ENCODE measurements around the gene FOXK1. TPM values are rescaled to one million over a fixed set of nuclear protein-coding genes. Genes with fewer than 3 reads are reported as not detected.
A peak's percentile ranks its signal among the peaks of the same experiment; 100 is the strongest.

FOXK1 gene
- total RNA-seq, 2 experiments from 2014 or later: 35.0 to 35.4 TPM

DNA sequence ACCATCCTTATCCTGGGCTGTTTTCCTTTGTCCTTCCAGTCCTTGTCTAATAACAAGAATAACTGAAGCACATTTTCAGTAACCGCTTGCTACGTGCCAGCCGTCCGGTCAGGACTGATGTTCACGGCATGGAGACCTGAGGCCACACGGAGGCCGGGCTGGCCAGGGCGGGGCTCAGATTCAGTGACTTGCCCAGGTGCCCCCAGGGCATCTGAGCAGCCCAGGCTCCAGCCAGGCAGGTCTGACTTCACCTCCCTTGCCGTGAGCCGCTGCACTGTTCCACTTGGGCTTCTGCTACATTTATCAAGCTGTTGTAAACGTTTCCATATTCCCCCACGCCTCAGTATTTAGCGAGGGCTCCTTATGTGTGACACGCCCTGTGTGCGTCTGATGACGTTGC is 49.7 kb downstream of the FOXK1 start:
- Mint-ChIP-seq H3K4me1 (ENCODE audit: low read depth) (peaks cover 50% of the 10 kb centered on the region), H3K27ac (no peak overlapping the region), H3K9me3 (peaks cover 2% of the 10 kb centered on the region), H3K36me3 (ENCODE audit: low read depth) (peaks cover 20% of the 10 kb centered on the region), H3K4me3 (no peak overlapping the region), H3K27me3 (ENCODE audit: low read depth) (no peaks in the 10 kb centered on the region)
- DNase-seq: no peak
- CTCF ChIA-PET: no interaction called here
- intact Hi-C loops (cut with micrococcal nuclease): no loop called here

GRCh38 chr7:4733936-4734528 is 51.9 kb downstream of the FOXK1 start:
- peaks cover 26% of the 10 kb centered on the region for H3K36me3 Mint-ChIP-seq (ENCODE audit: low read depth)
- peak; percentile 61 for DNase-seq
- intact Hi-C loops (cut with micrococcal nuclease): no loop called here
- peaks cover 2% of the 10 kb centered on the region for H3K9me3 Mint-ChIP-seq
- no peak overlapping the region for H3K4me3 Mint-ChIP-seq
- CTCF ChIA-PET: interaction anchor here (1.4 to 2.3 kb wide), 2 partner anchors 10 kb away, joined by 5 to 8 read pairs; no protein-coding TSS in a partner anchor
- peak overlapping the region; percentile 75 for H3K27ac Mint-ChIP-seq
- H3K4me1 Mint-ChIP-seq (ENCODE audit: low read depth): peaks cover 59% of the 10 kb centered on the region
- no peaks in the 10 kb centered on the region for H3K27me3 Mint-ChIP-seq (ENCODE audit: low read depth)

GRCh38 chr7:4734587-4735345 is 52.7 kb downstream of the FOXK1 start:
- Mint-ChIP-seq H3K36me3 (ENCODE audit: low read depth) (peaks cover 26% of the 10 kb centered on the region), H3K9me3 (peaks cover 2% of the 10 kb centered on the region), H3K4me3 (no peak overlapping the region), H3K27ac (peak overlapping the region; percentile 8), H3K4me1 (ENCODE audit: low read depth) (peaks cover 65% of the 10 kb centered on the region), H3K27me3 (ENCODE audit: low read depth) (no peaks in the 10 kb centered on the region)
- intact Hi-C loops (cut with micrococcal nuclease): no loop called here
- CTCF ChIA-PET: interaction anchor here (1.4 kb wide), 1 partner anchor 10 kb away, joined by 5 read pairs; no protein-coding TSS in a partner anchor
- DNase-seq: no peak

GRCh38 chr7:4737300-4737699 is 55.2 kb downstream of the FOXK1 start:
- Mint-ChIP-seq H3K4me3 (no peak overlapping the region), H3K9me3 (peaks cover 2% of the 10 kb centered on the region), H3K27me3 (ENCODE audit: low read depth) (no peaks in the 10 kb centered on the region), H3K27ac (peak overlapping the region; percentile 10), H3K4me1 (ENCODE audit: low read depth) (peaks cover 57% of the 10 kb centered on the region), H3K36me3 (ENCODE audit: low read depth) (peaks cover 22% of the 10 kb centered on the region)
- intact Hi-C loops (cut with micrococcal nuclease): no loop called here
- no peak for DNase-seq
- CTCF ChIA-PET: interaction anchor here (0.6 kb wide), 1 partner anchor 304 kb away, joined by 4 read pairs; no protein-coding TSS in a partner anchor

DNA sequence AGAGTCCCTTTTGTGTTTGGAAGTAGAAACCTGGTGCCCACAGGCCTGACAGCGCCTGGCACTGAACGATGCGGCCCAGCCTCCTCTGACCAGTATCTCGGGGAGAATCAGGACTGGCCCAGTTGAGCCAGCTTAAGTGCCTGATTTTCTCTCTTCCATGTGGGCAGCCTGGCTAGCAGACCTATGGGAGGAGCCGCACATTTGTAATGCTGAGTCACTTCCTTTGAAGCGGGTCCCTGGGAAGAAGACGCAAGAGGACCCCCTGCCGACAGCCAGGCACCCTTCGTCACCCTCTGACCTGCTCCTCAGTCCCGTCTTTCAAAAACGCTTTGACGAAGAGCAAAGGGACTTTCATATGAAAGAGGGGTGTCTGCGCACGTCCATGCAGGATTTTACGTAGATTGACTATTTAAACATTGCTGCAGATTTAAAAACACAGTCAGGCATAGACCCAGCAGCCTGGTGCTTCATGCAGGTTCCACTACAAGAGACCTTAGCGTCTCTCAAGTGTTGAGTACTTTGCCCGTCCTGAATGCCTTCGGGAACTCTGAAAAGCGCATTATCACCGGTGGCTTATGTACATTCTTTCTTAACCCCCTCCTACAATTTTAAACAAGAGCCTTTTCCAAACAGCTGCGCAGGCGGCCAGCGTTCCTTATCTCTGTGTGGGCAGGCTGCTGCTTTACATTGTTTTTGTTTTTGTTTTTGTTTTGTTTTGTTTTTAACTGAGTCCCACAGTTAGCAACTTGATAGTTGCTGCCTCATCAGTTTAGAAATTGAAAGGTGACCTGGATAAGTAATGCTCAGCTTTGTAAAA is 56.8 kb downstream of the FOXK1 start:
- peak; percentile 64 for DNase-seq
- peaks cover 26% of the 10 kb centered on the region for H3K36me3 Mint-ChIP-seq (ENCODE audit: low read depth)
- peak overlapping the region; percentile 67 for H3K4me3 Mint-ChIP-seq
- H3K27me3 Mint-ChIP-seq (ENCODE audit: low read depth): no peaks in the 10 kb centered on the region
- no peaks in the 10 kb centered on the region for H3K9me3 Mint-ChIP-seq
- intact Hi-C loops (cut with micrococcal nuclease): loop anchor here (1.0 to 2.0 kb wide), 2 partner anchors 36 to 55 kb away; partner anchors contain the start of gene AP5Z1
- CTCF ChIA-PET: interaction anchor here (0.9 kb wide), 1 partner anchor 16 kb away, joined by 3 read pairs; no protein-coding TSS in a partner anchor
- peak overlapping the region; percentile 84 for H3K27ac Mint-ChIP-seq
- peaks cover 50% of the 10 kb centered on the region for H3K4me1 Mint-ChIP-seq (ENCODE audit: low read depth)

DNA sequence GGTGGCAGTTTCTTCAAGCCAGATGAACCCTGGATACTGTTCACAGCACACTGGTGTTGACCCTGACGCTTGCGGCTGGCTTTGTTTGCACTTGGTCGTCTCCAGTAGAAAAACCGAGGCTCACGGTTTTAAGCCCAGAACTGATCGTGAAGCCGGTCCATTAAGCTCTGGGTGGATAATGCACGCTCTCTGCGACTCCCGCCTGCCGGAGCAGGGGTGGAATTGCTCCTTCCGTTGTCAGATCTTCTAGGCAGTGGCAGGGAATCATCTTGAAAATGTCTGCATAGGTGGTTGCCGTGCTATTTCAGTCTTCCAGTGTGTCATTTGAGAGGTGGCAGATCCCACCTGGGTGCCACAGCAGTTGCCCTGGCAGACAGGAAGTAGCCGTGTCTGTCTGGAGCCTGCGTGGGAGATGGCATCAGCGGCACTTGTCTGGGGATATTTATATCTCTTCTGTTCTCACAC is 57.5 kb downstream of the FOXK1 start:
- intact Hi-C loops (cut with micrococcal nuclease): loop anchor here (1.0 to 2.0 kb wide), 2 partner anchors 35 to 55 kb away; partner anchors contain the start of gene AP5Z1
- CTCF ChIA-PET: interaction anchor here (0.6 to 0.9 kb wide), 2 partner anchors 16 to 25 kb away, joined by 3 read pairs; no protein-coding TSS in a partner anchor
- Mint-ChIP-seq H3K27me3 (ENCODE audit: low read depth) (no peaks in the 10 kb centered on the region), H3K9me3 (no peaks in the 10 kb centered on the region), H3K4me1 (ENCODE audit: low read depth) (peaks cover 52% of the 10 kb centered on the region), H3K36me3 (ENCODE audit: low read depth) (peaks cover 26% of the 10 kb centered on the region), H3K4me3 (peak overlapping the region; percentile 67), H3K27ac (peak overlapping the region; percentile 84)
- peak; percentile 72 for DNase-seq

GRCh38 chr7:4740796-4741195 is 58.7 kb downstream of the FOXK1 start:
- no peak for DNase-seq
- Mint-ChIP-seq H3K36me3 (ENCODE audit: low read depth) (peaks cover 26% of the 10 kb centered on the region), H3K9me3 (no peaks in the 10 kb centered on the region), H3K27me3 (ENCODE audit: low read depth) (no peaks in the 10 kb centered on the region), H3K4me1 (ENCODE audit: low read depth) (peaks cover 63% of the 10 kb centered on the region), H3K4me3 (no peak overlapping the region), H3K27ac (no peak overlapping the region)
- CTCF ChIA-PET: interaction anchor here (0.7 kb wide), 1 partner anchor 45 kb away, joined by 4 read pairs; no protein-coding TSS in a partner anchor
- intact Hi-C loops (cut with micrococcal nuclease): loop anchor here (10.0 kb wide), 1 partner anchor 954 kb away; no protein-coding TSS in a partner anchor

- intact Hi-C loops (cut with micrococcal nuclease): loop anchor here (10.0 kb wide), 1 partner anchor 953 kb away; no protein-coding TSS in a partner anchor
- Mint-ChIP-seq H3K9me3 (no peaks in the 10 kb centered on the region), H3K36me3 (ENCODE audit: low read depth) (peaks cover 33% of the 10 kb centered on the region), H3K4me3 (no peak overlapping the region), H3K27me3 (ENCODE audit: low read depth) (no peaks in the 10 kb centered on the region), H3K4me1 (ENCODE audit: low read depth) (peaks cover 73% of the 10 kb centered on the region), H3K27ac (no peak overlapping the region)
- CTCF ChIA-PET: no interaction called here
- DNase-seq: no peak
These were observed 60.0 kb downstream of the FOXK1 start for GRCh38 chr7:4742051-4742573.

- no peak overlapping the region for H3K4me3 Mint-ChIP-seq
- CTCF ChIA-PET: interaction anchor here (2.8 kb wide), 1 partner anchor 10 kb away, joined by 8 read pairs; no protein-coding TSS in a partner anchor
These were observed 60.8 kb downstream of the FOXK1 start for GRCh38 chr7:4742852-4743251.

DNA sequence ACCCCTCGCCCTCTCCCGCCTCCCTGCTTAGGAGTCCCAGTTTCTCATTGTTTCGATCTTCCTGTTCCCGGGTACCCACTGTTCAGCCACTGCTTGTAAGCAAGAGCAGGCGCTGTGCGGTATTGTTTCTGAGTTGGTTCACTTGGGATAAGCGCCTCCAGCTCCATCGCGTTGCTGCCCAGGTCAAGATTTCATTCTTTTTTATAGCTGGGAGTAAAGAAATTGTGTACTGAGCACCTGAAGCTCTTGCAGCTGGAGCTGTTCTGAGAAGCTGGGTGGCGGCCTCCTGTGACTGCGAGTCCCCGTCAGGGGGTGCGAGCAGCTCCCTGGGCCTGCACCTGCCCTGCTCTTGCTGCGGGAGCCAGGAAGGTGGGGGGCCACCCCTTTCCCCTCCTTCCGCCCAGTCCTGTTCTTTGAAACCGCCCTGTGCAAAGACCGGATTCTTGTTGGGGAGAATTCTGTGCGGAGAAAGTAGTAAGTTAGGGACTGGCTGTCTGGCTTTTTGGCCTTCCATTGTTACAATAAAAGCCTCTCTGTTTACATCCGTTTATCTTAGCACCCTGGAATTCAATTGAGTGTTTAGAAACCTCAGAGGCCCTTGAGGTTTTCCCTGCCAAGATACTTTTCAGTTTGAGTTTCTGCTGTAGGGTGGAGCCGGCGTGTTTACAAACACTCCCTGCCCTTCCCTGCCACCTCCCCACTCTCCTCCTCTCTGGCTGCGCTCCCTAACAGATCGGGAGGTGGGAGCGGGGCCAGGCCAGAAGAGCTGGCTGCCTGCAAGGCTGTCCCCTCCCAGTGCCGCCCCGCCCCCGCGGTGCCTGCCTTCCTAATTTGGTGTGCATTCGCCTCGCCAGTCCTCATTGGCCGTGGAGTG is 62.5 kb downstream of the FOXK1 start:
- CTCF ChIA-PET: interaction anchor here (1.0 to 2.8 kb wide), 4 partner anchors 10 to 60 kb away, joined by 3 to 8 read pairs (median 4); partner anchors contain the start of gene AP5Z1
- peak overlapping the region; percentile 95 for H3K27ac Mint-ChIP-seq
- peaks cover 36% of the 10 kb centered on the region for H3K36me3 Mint-ChIP-seq (ENCODE audit: low read depth)
- no peaks in the 10 kb centered on the region for H3K9me3 Mint-ChIP-seq
- peak; percentile 77 for DNase-seq
- intact Hi-C loops (cut with micrococcal nuclease): loop anchor here (1.0 to 10.0 kb wide), 3 partner anchors 32 to 950 kb away; no protein-coding TSS in a partner anchor
- no peaks in the 10 kb centered on the region for H3K27me3 Mint-ChIP-seq (ENCODE audit: low read depth)
- peak overlapping the region; percentile 80 for H3K4me3 Mint-ChIP-seq
- peaks cover 73% of the 10 kb centered on the region for H3K4me1 Mint-ChIP-seq (ENCODE audit: low read depth)

More at GRCh38 chr7:4742852-4743251, 60.8 kb downstream of the FOXK1 start:
- no peak for DNase-seq
- no peaks in the 10 kb centered on the region for H3K27me3 Mint-ChIP-seq (ENCODE audit: low read depth)
- no peaks in the 10 kb centered on the region for H3K9me3 Mint-ChIP-seq
- no peak overlapping the region for H3K27ac Mint-ChIP-seq
- intact Hi-C loops (cut with micrococcal nuclease): loop anchor here (10.0 kb wide), 1 partner anchor 952 kb away; no protein-coding TSS in a partner anchor
- H3K4me1 Mint-ChIP-seq (ENCODE audit: low read depth): peaks cover 74% of the 10 kb centered on the region
- H3K36me3 Mint-ChIP-seq (ENCODE audit: low read depth): peaks cover 32% of the 10 kb centered on the region

Measured in activated naive CD4-positive, alpha-beta T cell treated with anti-CD3 and anti-CD28 coated beads for 36 hours (primary cell).